Activated CD8-positive, alpha-beta memory T cell treated with anti-CD3 and anti-CD28 coated beads for 36 hours (primary cell): ENCODE measurements around the gene TEAD1. TPM values are rescaled to one million over a fixed set of nuclear protein-coding genes. Genes with fewer than 3 reads are reported as not detected.

Source experiments
- CTCF ChIA-PET: fragments of 350-600 bp; sonication (Branson Sonifier 250); formaldehyde crosslinking; loops from one replicate; lab custom pipeline; 2021; ENCODE audit warnings: antibody characterized with exemption; lab: Charles Lee
- POLR2A ChIA-PET: fragments of 350-600 bp; sonication (Branson Sonifier 250); formaldehyde crosslinking; loops from one replicate; lab custom pipeline; 2021; ENCODE audit warnings: antibody characterized with exemption; lab: Charles Lee
- total RNA-seq, 2 experiments: library from RNA; stranded (reverse); gene quantifications; one replicate each; pipeline ENCODE4 v1.2.3, GENCODE V29; 2021

Gene TEAD1
- total RNA-seq, 2 experiments from 2014 or later, result 0.46 to 0.59 TPM

GRCh38 chr11:12793065-12793464 is 118.8 kb downstream of the TEAD1 start:
- ChIA-PET CTCF (no interaction called here), POLR2A (no interaction called here)

- ChIA-PET POLR2A (no interaction called here), CTCF (no interaction called here)
These were observed 119.3 kb downstream of the TEAD1 start for GRCh38 chr11:12793506-12793905.

GRCh38 chr11:12794576-12795230 is 120.5 kb downstream of the TEAD1 start:
- ChIA-PET CTCF (no interaction called here), POLR2A (no interaction called here)

GRCh38 chr11:12797996-12798395 is 123.8 kb downstream of the TEAD1 start:
- ChIA-PET POLR2A (no interaction called here), CTCF (no interaction called here)

GRCh38 chr11:12798609-12799011 is 124.4 kb downstream of the TEAD1 start:
- CTCF ChIA-PET, result no interaction called here
- POLR2A ChIA-PET, result no interaction called here

- CTCF ChIA-PET, result no interaction called here
- POLR2A ChIA-PET, result no interaction called here
These were observed 125.2 kb downstream of the TEAD1 start for GRCh38 chr11:12799334-12799835.

GRCh38 chr11:12800032-12800671 is 125.9 kb downstream of the TEAD1 start:
- POLR2A ChIA-PET, result no interaction called here
- CTCF ChIA-PET, result no interaction called here

GRCh38 chr11:12800871-12801270 is 126.7 kb downstream of the TEAD1 start:
- ChIA-PET POLR2A (no interaction called here), CTCF (no interaction called here)

GRCh38 chr11:12801976-12802375 is 127.8 kb downstream of the TEAD1 start:
- POLR2A ChIA-PET, result no interaction called here
- CTCF ChIA-PET, result no interaction called here

GRCh38 chr11:12802418-12803085 is 128.3 kb downstream of the TEAD1 start:
- POLR2A ChIA-PET, result interaction anchor here (0.7 kb wide), 1 partner anchor 415 kb away, joined by 3 read pairs; no protein-coding TSS in a partner anchor
- CTCF ChIA-PET, result no interaction called here

GRCh38 chr11:12803086-12803826 is 129.0 kb downstream of the TEAD1 start:
- ChIA-PET CTCF (no interaction called here), POLR2A (interaction anchor here (0.7 kb wide), 1 partner anchor 414 kb away, joined by 3 read pairs; no protein-coding TSS in a partner anchor)

- ChIA-PET POLR2A (no interaction called here), CTCF (no interaction called here)
These were observed 131.9 kb downstream of the TEAD1 start for GRCh38 chr11:12806113-12806512.

- ChIA-PET CTCF (no interaction called here), POLR2A (no interaction called here)
These were observed 133.4 kb downstream of the TEAD1 start for GRCh38 chr11:12807621-12808020.

- CTCF ChIA-PET, result no interaction called here
- POLR2A ChIA-PET, result no interaction called here
These were observed 134.3 kb downstream of the TEAD1 start for GRCh38 chr11:12808519-12808918.

- ChIA-PET POLR2A (no interaction called here), CTCF (no interaction called here)
These were observed 135.1 kb downstream of the TEAD1 start for GRCh38 chr11:12809364-12809763.

GRCh38 chr11:12809864-12810567 is 135.8 kb downstream of the TEAD1 start:
- ChIA-PET POLR2A (no interaction called here), CTCF (interaction anchor here (0.5 kb wide), 1 partner anchor 51 kb away, joined by 3 read pairs; no protein-coding TSS in a partner anchor)

GRCh38 chr11:12810568-12810894 is 136.3 kb downstream of the TEAD1 start:
- ChIA-PET POLR2A (no interaction called here), CTCF (no interaction called here)

- ChIA-PET CTCF (no interaction called here), POLR2A (no interaction called here)
These were observed 137.6 kb downstream of the TEAD1 start for GRCh38 chr11:12811861-12812260.

GRCh38 chr11:12812849-12813248 is 138.6 kb downstream of the TEAD1 start:
- POLR2A ChIA-PET, result no interaction called here
- CTCF ChIA-PET, result no interaction called here
